Gastrocnemius medialis (tissue), 4 donors: ENCODE results near the gene CTBP2. TPM values are rescaled to one million over a fixed set of nuclear protein-coding genes. Genes with fewer than 3 reads are reported as not detected.
"Not testable (repeated sequence)": the region's sequence is repeated elsewhere in the genome, so short reads cannot be mapped to it uniquely, and the experiment has no call there.

ENCODE experiments used
- ATAC-seq, 2 donors: fragments of 150-250 bp; one replicate each; pipeline ENCODE4 v1.9.1; 2016
- DNase-seq, 2 donors: peaks; one replicate each; pipeline ENCODE4 v3.0.0-alpha.2; 2019
- H3K27ac ChIP-seq, 4 donors: fragments of 200-600 bp; sonication (generic); 1 replicate in 1 of 4; 2 replicates in 3 of 4; pipeline ENCODE4 v1.5.1; 2016 to 2018; ENCODE audit warnings: mild to moderate bottlenecking in 2 of 4, moderate library complexity in 1 of 4
- H3K27me3 ChIP-seq, 3 donors: fragments of 200-600 bp; sonication (generic) in 2 of 3; 1 replicate in 1 of 3; 2 replicates in 2 of 3; pipeline versions ENCODE4 v1.5.1 to v1.6.0; 2016 to 2019; ENCODE audit warnings: mild to moderate bottlenecking in 1 of 3, moderate library complexity in 1 of 3
- H3K36me3 ChIP-seq, 2 donors: fragments of 200-600 bp; sonication (generic) in 1 of 2; one replicate each; pipeline ENCODE4 v1.5.1; 2017 to 2018
- H3K4me1 ChIP-seq, 2 donors: fragments of 200-600 bp; sonication (generic) in 1 of 2; one replicate each; pipeline ENCODE4 v1.5.1; 2016 to 2017; ENCODE audit warnings: mild to moderate bottlenecking in 2 of 2
- H3K4me3 ChIP-seq, 4 donors: fragments of 200-600 bp; sonication (generic) in 3 of 4; 1 replicate in 1 of 4; 2 replicates in 3 of 4; pipeline ENCODE4 v1.5.1; 2016 to 2019; ENCODE audit warnings: mild to moderate bottlenecking in 2 of 4
- H3K9me3 ChIP-seq, 3 donors: fragments of 200-600 bp; sonication (generic) in 2 of 3; 1 replicate in 1 of 3; 2 replicates in 2 of 3; pipeline ENCODE4 v1.5.1; 2016 to 2019
- POLR2A ChIP-seq, 2 donors: fragments of 450-650 bp; IDR thresholded peaks; one replicate each; pipeline ENCODE4 v1.6.1; 2017; ENCODE audit warnings: antibody characterized with exemption in 2 of 2, mild to moderate bottlenecking in 2 of 2, moderate library complexity in 2 of 2
- in situ Hi-C, 4 donors: fragments of 200-750 bp; cut with MboI; loops; one replicate each; pipeline versions ENCODE4 v1.15.0 to v1.8.0; 2017; ENCODE audit warnings: low sequenced_read_pairs in 4 of 4
- intact Hi-C: fragments of 100-400 bp; cut with DNase I; formaldehyde crosslinking; loops from one replicate; pipeline ENCODE4 v1.15.1; 2023; ENCODE audit warnings: low total_unique reads
- total RNA-seq, 4 donors: library from RNA; depleted of rRNA; stranded (reverse); fragments of >200 nt; gene quantifications; one replicate each; pipeline versions ENCODE4 v1.1.0 to v1.2.3, GENCODE V29; 2016
- TF ChIP-seq, protein P1 (sequence below), 5 experiments: fragments of 450-650 bp in 3 of 5; fragments of 200-600 bp in 2 of 5; sonication (generic) in 2 of 5; IDR thresholded peaks in 4 of 5; conservative IDR thresholded peaks in 1 of 5; 1 replicate in 4 of 5; 2 replicates in 1 of 5; pipeline ENCODE4 v1.5.1; 2016 to 2019; ENCODE audit warnings: antibody characterized with exemption in 5 of 5, mild to moderate bottlenecking in 3 of 5, moderate library complexity in 3 of 5

Gene CTBP2
- total RNA-seq, 4 donors from 2014 or later: 13.9 to 36.7 (median 21.1) TPM

DNA sequence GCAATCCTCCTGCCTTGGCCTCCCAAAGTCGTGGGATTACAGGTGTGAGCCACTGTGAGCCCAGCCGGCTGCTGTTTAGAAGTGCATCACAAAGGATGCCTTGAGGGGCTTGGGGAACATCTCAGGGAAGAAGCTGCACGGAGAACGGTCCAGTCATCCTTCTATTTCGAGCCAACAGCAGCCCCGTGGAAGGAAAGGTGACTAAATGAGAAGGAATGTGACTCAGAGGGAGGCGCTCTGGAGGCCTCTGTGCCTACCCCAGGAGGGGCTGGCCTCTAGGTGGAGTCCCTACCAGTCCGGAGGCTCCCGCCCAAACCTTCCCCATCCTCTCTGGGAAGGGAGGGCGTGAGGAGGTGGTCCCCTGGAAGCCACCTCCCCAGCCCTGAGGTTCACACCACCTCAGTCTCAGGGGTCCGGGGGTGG, 76.2 kb downstream of the CTBP2 start:
- in situ Hi-C loops: loop anchor here in 1 of 4 donors (10.0 kb wide), 1 partner anchor 71 kb away; no protein-coding TSS in a partner anchor
- no peaks in the 10 kb centered on the region for H3K36me3 ChIP-seq
- ATAC-seq: peak; percentile 67 to 74
- peak overlapping the region in 1 of 4 donors; percentile 5 for H3K4me3 ChIP-seq
- H3K4me1 ChIP-seq: peaks cover 79 to 85% of the 10 kb centered on the region in 2 donors
- no peaks in the 10 kb centered on the region for H3K27me3 ChIP-seq
- peak in 1 of 2 donors; percentile 15 for TF ChIP-seq POLR2A (IDR thresholded peaks at IDR 0.05)
- TF ChIP-seq, protein P1, sequence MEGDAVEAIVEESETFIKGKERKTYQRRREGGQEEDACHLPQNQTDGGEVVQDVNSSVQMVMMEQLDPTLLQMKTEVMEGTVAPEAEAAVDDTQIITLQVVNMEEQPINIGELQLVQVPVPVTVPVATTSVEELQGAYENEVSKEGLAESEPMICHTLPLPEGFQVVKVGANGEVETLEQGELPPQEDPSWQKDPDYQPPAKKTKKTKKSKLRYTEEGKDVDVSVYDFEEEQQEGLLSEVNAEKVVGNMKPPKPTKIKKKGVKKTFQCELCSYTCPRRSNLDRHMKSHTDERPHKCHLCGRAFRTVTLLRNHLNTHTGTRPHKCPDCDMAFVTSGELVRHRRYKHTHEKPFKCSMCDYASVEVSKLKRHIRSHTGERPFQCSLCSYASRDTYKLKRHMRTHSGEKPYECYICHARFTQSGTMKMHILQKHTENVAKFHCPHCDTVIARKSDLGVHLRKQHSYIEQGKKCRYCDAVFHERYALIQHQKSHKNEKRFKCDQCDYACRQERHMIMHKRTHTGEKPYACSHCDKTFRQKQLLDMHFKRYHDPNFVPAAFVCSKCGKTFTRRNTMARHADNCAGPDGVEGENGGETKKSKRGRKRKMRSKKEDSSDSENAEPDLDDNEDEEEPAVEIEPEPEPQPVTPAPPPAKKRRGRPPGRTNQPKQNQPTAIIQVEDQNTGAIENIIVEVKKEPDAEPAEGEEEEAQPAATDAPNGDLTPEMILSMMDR (IDR thresholded peaks at IDR 0.05 in 4 of 5, conservative IDR thresholded peaks at IDR 0.05 in 1 of 5): peak in 4 of 5 experiments; percentile 4 to 33 (median 20)
- H3K9me3 ChIP-seq: no peaks in the 10 kb centered on the region
- peak overlapping the region; percentile 86 to 91 (median 89) for H3K27ac ChIP-seq
- intact Hi-C loops: loop anchor here (2.0 kb wide), 2 partner anchors 41 to 65 kb away; no protein-coding TSS in a partner anchor
- DNase-seq: peak; percentile 75 to 88

DNA sequence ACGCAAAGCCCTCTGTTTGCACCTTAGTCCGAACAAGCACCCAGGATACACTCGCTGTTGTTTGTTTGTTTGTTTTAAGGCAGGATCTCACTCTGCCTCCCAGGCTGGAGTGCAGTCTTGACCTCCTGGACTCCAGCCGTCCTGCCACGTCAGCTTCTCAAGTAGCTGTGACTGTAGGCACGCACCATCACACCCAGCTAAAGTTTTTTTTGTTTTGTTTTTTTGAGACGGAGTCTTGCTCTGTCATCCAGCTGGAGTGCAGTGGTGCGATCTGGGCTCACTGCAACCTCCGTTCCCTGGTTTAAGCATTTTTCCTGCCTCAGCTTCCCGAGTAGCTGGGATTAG, 76.8 kb downstream of the CTBP2 start:
- Histone ChIP-seq H3K4me3 (no peak overlapping the region), H3K27ac (peak overlapping the region; percentile 86 to 91 (median 89)), H3K27me3 (no peaks in the 10 kb centered on the region), H3K9me3 (no peaks in the 10 kb centered on the region), H3K36me3 (no peaks in the 10 kb centered on the region), H3K4me1 (peaks cover 80 to 88% of the 10 kb centered on the region in 2 donors)
- in situ Hi-C loops: loop anchor here in 1 of 4 donors (10.0 kb wide), 1 partner anchor 71 kb away; no protein-coding TSS in a partner anchor
- TF ChIP-seq POLR2A (IDR thresholded peaks at IDR 0.05): peak in 1 of 2 donors; percentile 33
- TF ChIP-seq, protein P1 (IDR thresholded peaks at IDR 0.05 in 4 of 5, conservative IDR thresholded peaks at IDR 0.05 in 1 of 5): no peak
- peak; percentile 76 for DNase-seq
- intact Hi-C loops: no loop called here
- ATAC-seq: peak; percentile 16 to 54

DNA sequence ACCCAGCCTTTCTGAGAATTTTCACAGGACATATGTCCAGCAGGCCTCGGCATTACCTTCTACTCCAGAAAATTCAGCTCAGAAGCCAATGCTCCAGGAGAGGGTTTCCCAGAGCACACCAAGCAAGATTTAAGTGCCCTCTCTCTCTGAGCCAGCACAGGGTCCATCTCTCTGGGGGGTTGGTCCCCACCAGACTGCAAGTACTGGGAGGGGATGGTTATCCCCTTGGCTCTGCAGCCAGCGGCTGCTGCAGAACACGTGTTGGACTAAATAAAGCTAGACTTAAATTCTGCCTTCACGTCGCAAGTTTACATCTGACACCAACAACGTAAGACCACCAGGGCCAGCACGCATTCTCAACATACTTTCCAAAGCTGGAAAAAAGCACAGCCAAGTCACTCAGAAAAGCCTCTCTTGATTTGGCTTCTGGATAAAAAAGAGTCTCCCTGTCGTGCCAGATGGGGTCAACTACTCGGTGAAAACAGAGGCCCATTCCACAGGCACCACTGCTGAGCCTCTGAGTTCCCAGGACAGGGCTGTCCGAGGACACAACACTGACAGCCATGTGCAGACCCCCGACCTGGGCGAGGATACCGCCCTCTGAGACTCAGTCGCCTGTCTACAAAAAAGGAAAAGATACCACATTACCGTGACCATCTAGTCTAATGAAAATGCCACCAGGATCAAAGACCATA, 77.3 kb downstream of the CTBP2 start:
- Histone ChIP-seq H3K4me1 (peaks cover 83 to 92% of the 10 kb centered on the region in 2 donors), H3K27ac (peak overlapping the region; percentile 86 to 91 (median 89))
- intact Hi-C loops: no loop called here

DNA sequence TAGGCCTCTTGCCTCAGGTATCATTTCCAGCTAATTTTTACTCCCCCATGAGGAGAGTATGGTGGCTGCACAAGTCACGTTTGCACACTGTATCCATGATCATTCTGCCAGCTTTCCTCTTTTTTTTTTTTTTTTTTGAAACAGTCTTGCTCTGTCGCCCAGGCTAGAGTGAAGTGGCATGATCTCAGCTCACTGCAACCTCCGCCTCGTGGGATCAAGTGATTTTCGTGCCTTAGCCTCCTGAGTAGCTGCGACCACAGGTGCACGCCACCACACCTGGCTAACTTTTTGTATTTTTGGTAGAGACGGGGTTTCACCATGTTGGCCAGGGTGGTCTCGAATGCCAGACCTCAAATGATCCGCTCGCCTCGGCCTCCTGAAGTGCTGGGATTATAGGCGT, 77.9 kb downstream of the CTBP2 start:
- H3K27ac ChIP-seq: peak overlapping the region; percentile 86 to 91 (median 89)
- H3K4me3 ChIP-seq, ATAC-seq, H3K27me3 ChIP-seq, H3K9me3 ChIP-seq, H3K36me3 ChIP-seq, intact Hi-C loops: not testable (repeated sequence)
- in situ Hi-C loops: loop anchor here in 1 of 4 donors (10.0 kb wide), 1 partner anchor 72 kb away; no protein-coding TSS in a partner anchor
- DNase-seq: peak in 1 of 2 donors; percentile 10
- peaks cover 83 to 92% of the 10 kb centered on the region in 2 donors for H3K4me1 ChIP-seq

More for the DNA sequence above, 77.3 kb downstream of the CTBP2 start:
- in situ Hi-C loops: loop anchor here in 1 of 4 donors (10.0 kb wide), 1 partner anchor 72 kb away; no protein-coding TSS in a partner anchor
- H3K4me3 ChIP-seq: no peak overlapping the region
- H3K9me3 ChIP-seq: no peaks in the 10 kb centered on the region
- H3K36me3 ChIP-seq: no peaks in the 10 kb centered on the region
- no peak for ATAC-seq
- DNase-seq: no peak
- H3K27me3 ChIP-seq: no peaks in the 10 kb centered on the region
- no peak for TF ChIP-seq POLR2A (IDR thresholded peaks at IDR 0.05)
- TF ChIP-seq, protein P1 (IDR thresholded peaks at IDR 0.05 in 4 of 5, conservative IDR thresholded peaks at IDR 0.05 in 1 of 5): no peak

DNA sequence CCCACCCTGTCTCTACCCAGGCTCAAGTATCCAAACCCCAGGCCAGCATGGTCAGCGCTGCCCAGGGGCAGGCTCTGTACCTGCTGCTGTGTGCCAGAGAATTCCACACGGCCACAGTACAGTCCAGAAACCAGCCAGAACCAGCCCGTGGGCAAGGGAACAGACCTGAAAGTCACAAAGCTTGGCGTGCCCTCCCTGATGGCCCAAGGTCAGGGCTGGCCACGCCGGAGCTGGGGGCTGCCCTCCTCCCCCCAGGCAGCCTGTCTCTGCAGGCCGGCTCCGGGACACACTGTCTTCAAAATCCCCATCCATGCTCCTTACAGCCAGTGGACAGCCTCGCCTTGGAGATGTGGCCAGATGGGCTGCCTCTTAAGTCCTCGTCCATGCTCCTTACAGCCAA, 78.4 kb downstream of the CTBP2 start:
- H3K4me1 ChIP-seq: peaks cover 81 to 87% of the 10 kb centered on the region in 2 donors
- H3K36me3 ChIP-seq: no peaks in the 10 kb centered on the region
- no peaks in the 10 kb centered on the region for H3K27me3 ChIP-seq
- H3K27ac ChIP-seq: peak overlapping the region; percentile 86 to 91 (median 89)
- ATAC-seq: peak; percentile 2 to 8
- in situ Hi-C loops (loop anchor here in 1 of 4 donors (10.0 kb wide), 1 partner anchor 73 kb away; no protein-coding TSS in a partner anchor), intact Hi-C loops (no loop called here)
- H3K9me3 ChIP-seq: no peaks in the 10 kb centered on the region
- TF ChIP-seq, protein P1 (IDR thresholded peaks at IDR 0.05 in 4 of 5, conservative IDR thresholded peaks at IDR 0.05 in 1 of 5): no peak
- TF ChIP-seq POLR2A (IDR thresholded peaks at IDR 0.05): no peak
- peak in 1 of 2 donors; percentile 70 for DNase-seq
- no peak overlapping the region for H3K4me3 ChIP-seq
